NCI-H1694 treated with DMSO at 0.1 percent for 48 hours (cell line): ENCODE measurements around the gene DEPP1.

Experiments
- DNase-seq: peaks from one replicate; lab custom pipeline; 2025; lab: John Stamatoyannopoulos, UW

The DEPP1 gene

DNA sequence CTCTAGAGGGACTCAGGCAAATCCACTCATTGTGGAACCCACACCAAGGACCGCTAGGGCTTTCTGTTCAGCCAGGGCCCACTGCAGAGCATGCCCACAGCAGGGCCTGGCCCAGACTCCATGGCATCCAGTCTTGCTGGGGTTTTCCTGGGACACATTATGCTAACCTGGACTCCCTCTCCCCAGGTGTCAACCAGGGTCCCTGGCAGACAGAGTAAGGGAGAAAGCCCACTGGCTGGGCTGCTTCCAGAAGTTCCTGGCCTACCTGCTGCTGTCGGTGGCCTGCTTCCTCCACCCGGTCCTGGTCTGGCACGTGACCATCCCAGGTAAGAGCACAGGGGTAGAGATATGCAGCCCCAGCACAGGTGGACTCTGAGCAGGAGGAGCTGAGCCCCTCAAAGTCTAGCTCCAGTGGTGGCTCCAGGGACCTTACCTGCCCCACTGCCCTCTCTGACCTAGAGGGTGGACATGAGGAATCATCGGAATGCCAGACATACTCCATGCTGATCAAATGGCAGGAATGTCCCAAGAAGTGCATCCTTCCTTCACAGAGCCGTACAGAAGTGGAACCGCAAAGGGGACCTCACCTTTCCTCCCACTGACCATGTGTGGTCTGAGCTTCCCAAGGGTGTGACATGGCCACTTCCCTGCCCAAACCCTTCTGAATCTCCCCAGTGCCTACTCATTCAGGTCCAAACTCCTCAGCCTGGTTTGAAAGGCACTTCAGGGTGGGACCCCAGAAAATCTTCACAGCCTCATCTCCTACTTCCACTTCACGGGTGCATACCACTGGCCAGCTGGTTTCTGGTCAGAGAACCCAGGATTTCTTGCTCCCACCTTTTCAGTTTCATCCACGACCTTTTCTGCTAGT is 44.9 kb downstream of the DEPP1 start:
- no peak for DNase-seq

- DNase-seq = peak; percentile 46
Observed at GRCh38 chr10:44932517-44933450, 45.8 kb downstream of the DEPP1 start.

- DNase-seq = no peak
Observed at GRCh38 chr10:44931621-44932516, 46.7 kb downstream of the DEPP1 start.

- DNase-seq = no peak
Observed at GRCh38 chr10:44930904-44931620, 47.5 kb downstream of the DEPP1 start.

DNA sequence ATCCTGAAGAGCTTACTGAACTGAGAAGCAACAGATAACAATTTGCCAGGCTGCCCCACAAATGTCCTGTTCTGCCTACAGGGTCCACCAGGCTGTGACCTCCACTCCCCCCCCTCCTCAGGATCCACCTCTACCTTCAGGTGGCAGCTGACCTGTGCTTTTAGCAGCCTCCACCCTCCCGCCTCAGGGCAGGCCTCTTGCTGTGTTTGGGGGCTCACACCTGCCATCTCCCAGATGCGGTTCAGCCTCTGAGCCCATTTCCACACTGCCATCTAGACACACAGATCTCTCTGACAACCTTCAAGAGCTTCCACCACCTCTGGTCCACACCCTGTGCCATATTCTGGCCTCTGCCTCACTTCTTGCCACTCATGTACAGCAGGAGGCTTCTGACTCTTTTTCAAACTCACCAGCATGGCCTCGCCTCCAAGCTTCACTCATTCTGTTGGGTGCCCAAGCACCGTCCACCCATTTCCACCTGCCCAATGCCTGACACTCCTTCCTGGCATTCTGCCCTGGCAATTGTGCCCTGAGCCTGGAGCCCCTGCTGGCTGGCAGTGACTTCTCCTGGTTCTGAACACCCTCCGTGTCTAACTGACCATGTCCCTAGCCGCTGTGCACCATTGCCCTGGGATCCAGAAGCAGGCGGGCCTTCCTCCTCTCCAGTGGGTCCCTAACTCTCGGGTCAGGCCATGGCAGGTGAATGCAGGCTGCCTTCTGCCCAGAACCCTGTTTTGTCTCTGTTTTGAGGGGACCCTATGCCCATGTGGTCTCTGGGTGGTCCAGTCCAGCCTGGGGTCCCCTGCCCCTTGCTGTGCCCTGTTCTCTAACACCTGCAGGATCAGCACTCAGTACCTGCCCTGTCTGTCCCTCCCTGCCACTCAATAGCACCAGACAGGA is 49.0 kb downstream of the DEPP1 start:
- DNase-seq = no peak

GRCh38 chr10:44928462-44928861 is 50.1 kb downstream of the DEPP1 start:
- no peak for DNase-seq

GRCh38 chr10:44927352-44927751 is 51.3 kb downstream of the DEPP1 start:
- DNase-seq = no peak

GRCh38 chr10:44926751-44927351 is 51.8 kb downstream of the DEPP1 start:
- no peak for DNase-seq
